ENCODE results near the gene TAF11L13. TPM values are rescaled to one million over a fixed set of nuclear protein-coding genes. Genes with fewer than 3 reads are reported as not detected.

TAF11L13 gene
- not detected in 2 replicates for total RNA-seq

DNA sequence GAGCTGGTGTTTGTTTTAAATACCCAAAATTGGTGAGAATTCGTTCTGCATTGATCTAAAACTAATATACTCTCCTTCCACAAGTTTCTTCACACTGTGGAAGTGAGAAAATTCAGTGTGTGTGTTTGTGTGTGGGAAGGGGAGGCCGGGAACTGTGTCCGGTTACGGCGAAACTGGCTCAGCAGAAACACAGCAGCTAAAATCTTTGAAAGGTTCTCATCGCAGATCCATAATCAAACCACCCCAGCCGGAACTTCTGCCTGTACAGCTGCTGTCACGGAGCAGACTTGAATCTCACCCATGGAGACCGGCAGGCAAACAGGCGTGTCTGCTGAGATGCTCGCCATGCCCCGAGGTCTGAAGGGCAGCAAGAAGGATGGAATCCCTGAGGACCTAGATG lies at the start of gene TAF11L13:
TSS of gene TAF11L13 (plus strand) at position 301 of the 400 bp plus-strand sequence.

DNA sequence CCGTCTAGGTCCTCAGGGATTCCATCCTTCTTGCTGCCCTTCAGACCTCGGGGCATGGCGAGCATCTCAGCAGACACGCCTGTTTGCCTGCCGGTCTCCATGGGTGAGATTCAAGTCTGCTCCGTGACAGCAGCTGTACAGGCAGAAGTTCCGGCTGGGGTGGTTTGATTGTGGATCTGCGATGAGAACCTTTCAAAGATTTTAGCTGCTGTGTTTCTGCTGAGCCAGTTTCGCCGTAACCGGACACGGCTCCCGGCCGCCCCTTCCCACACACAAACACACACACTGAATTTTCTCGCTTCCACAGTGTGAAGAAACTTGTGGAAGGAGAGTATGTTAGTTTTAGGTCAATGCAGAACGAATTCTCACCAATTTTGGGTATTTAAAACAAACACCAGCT lies 46.2 kb upstream of the TAF11L13 start, which contains the start of gene TAF11L7:
TSS of gene TAF11L7 (minus strand) at position 101 of the 400 bp plus-strand sequence.

DNA sequence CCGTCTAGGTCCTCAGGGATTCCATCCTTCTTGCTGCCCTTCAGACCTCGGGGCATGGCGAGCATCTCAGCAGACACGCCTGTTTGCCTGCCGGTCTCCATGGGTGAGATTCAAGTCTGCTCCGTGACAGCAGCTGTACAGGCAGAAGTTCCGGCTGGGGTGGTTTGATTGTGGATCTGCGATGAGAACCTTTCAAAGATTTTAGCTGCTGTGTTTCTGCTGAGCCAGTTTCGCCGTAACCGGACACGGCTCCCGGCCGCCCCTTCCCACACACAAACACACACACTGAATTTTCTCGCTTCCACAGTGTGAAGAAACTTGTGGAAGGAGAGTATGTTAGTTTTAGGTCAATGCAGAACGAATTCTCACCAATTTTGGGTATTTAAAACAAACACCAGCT lies 41.0 kb upstream of the TAF11L13 start, which contains the start of gene TAF11L8:
TSS of gene TAF11L8 (minus strand) at position 101 of the 400 bp plus-strand sequence.

DNA sequence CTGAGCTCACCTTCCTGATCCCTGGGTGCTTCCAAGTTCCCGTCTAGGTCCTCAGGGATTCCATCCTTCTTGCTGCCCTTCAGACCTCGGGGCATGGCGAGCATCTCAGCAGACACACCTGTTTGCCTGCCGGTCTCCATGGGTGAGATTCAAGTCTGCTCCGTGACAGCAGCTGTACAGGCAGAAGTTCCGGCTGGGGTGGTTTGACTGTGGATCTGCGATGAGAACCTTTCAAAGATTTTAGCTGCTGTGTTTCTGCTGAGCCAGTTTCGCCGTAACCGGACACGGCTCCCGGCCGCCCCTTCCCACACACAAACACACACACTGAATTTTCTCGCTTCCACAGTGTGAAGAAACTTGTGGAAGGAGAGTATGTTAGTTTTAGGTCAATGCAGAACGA lies 37.6 kb upstream of the TAF11L13 start, which contains the start of gene TAF11L9:
TSS of gene TAF11L9 (minus strand) at position 140 of the 400 bp plus-strand sequence.

DNA sequence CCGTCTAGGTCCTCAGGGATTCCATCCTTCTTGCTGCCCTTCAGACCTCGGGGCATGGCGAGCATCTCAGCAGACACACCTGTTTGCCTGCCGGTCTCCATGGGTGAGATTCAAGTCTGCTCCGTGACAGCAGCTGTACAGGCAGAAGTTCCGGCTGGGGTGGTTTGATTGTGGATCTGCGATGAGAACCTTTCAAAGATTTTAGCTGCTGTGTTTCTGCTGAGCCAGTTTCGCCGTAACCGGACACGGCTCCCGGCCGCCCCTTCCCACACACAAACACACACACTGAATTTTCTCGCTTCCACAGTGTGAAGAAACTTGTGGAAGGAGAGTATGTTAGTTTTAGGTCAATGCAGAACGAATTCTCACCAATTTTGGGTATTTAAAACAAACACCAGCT lies 34.2 kb upstream of the TAF11L13 start, which contains the start of gene TAF11L10:
TSS of gene TAF11L10 (minus strand) at position 101 of the 400 bp plus-strand sequence.

DNA sequence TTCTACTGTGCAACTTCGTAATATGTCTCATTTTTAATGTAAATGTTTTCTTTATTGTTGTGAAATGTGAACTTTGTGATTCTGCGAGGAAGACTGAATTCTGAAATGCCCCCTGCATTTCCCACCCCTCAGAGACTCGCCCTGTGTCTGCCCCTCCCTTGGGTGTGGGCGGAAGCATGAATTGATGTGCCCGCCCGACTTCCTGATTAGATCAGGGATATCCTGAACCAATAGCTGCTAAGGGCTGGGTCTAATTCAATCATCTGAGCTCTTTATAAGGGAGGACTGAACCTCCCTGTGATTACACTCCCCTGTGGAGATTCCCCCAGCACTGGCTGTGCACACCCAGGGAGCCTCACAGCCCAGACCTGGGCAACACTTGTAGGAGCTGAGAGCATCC lies 28.0 kb upstream of the TAF11L13 start, which contains the start of gene TAF11L11:
TSS of gene TAF11L11 (plus strand) at position 304 of the 400 bp plus-strand sequence.

DNA sequence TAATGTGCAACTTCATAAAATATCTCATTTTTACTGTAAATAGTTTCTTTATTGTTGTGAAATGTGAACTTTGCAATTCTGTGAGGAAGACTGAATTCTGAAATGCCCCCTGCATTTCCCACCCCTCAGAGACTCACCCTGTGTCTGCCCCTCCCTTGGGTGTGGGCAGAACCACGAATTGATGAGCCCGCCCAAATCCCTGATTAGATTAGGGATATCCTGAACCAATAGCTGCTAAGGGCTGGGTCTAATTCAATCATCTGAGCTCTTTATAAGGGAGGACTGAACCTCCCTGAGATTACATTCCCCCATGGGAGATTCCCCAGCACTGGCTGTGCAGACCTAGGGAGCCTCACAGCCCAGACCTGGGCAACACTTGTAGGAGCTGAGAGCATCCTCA lies 21.8 kb upstream of the TAF11L13 start, which contains the start of gene TAF11L12:
TSS of gene TAF11L12 (plus strand) at position 301 of the 400 bp plus-strand sequence.

DNA sequence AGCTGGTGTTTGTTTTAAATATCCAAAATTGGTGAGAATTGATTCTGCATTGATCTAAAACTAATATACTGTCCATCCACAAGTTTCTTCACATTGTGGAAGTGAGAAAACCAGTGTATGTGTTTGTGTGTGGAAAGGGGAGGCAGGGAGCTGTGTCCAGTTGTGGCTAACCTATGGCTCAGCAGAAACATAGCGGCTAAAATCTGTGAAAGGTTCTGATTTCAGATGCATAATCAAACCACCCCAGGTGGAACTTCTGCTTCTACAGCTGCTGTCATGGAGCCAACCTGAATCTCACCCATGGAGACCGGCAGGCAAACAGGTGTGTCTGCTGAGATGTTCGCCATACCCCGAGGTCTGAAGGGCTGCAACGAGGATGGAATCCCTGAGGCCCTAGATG lies 2.3 kb downstream of the TAF11L13 start, which contains the start of gene TAF11L14:
TSS of gene TAF11L14 (plus strand) at position 301 of the 400 bp plus-strand sequence.

Other genes starting within 250 kb of the TAF11L13 start
- gene TAF11L2, start 133.9 kb upstream of the TAF11L13 start, total RNA-seq, result not detected in 2 replicates
- not detected in 2 replicates for gene TAF11L3, start 113.7 kb upstream of the TAF11L13 start, total RNA-seq
- not detected in 2 replicates for gene TAF11L4, start 110.3 kb upstream of the TAF11L13 start, total RNA-seq
- not detected in 2 replicates for gene TAF11L5, start 106.9 kb upstream of the TAF11L13 start, total RNA-seq
- not detected in 2 replicates for gene TAF11L6, start 103.4 kb upstream of the TAF11L13 start, total RNA-seq
- gene TAF11L7, start 46.3 kb upstream of the TAF11L13 start, total RNA-seq, result not detected in 2 replicates
- gene TAF11L8, start 41.1 kb upstream of the TAF11L13 start, total RNA-seq, result not detected in 2 replicates
- not detected in 2 replicates for gene TAF11L9, start 37.7 kb upstream of the TAF11L13 start, total RNA-seq
- gene TAF11L10, start 34.3 kb upstream of the TAF11L13 start, total RNA-seq, result not detected in 2 replicates
- not detected in 2 replicates for gene TAF11L11, start 27.9 kb upstream of the TAF11L13 start, total RNA-seq
- gene TAF11L12, start 21.7 kb upstream of the TAF11L13 start, total RNA-seq, result not detected in 2 replicates
- not detected in 2 replicates for gene TAF11L14, start 2.4 kb downstream of the TAF11L13 start, total RNA-seq